Vagina (tissue), 2 donors: ENCODE data around the gene KLHL22.

Source experiments
- CTCF ChIP-seq, 3 experiments: fragments of 450-650 bp in 2 of 3; fragments of 200-600 bp in 1 of 3; sonication (generic) in 1 of 3; IDR thresholded peaks; one replicate each; pipeline ENCODE4 v1.5.1; 2017 to 2019; ENCODE audit warnings: antibody characterized with exemption in 3 of 3, mild to moderate bottlenecking in 2 of 3, moderate library complexity in 2 of 3
- POLR2A ChIP-seq, 2 donors: fragments of 450-650 bp; IDR thresholded peaks; one replicate each; pipeline ENCODE4 v1.6.1; 2017; ENCODE audit warnings: antibody characterized with exemption in 2 of 2, mild to moderate bottlenecking in 2 of 2, moderate library complexity in 2 of 2

GRCh38 chr22:20434264-20434751 lies 61.3 kb downstream of the KLHL22 start:
- TF ChIP-seq POLR2A (IDR thresholded peaks at IDR 0.05) (no peak), CTCF (IDR thresholded peaks at IDR 0.05) (no peak)
